MM.1S (cell line): ENCODE results near the gene C4orf17.

Experiments used
- DNase-seq: peaks from one replicate; pipeline ENCODE4 v3.0.0-alpha.2; 2015
- H2AFZ ChIP-seq: fragments of 300-600 bp; sonication (generic); 2 replicates; pipeline ENCODE4 v1.6.0; 2016; ENCODE audit warnings: antibody characterized with exemption, low read length
- H3F3A ChIP-seq: fragments of 300-600 bp; sonication (generic); 2 replicates; pipeline ENCODE4 v1.6.1; 2016; ENCODE audit warnings: mild to moderate bottlenecking, antibody characterized with exemption, low read length, moderate library complexity, mixed read lengths; ENCODE audit not compliant: insufficient read depth
- H3K27ac ChIP-seq: fragments of 300-600 bp; sonication (generic); 2 replicates; pipeline ENCODE4 v1.5.1; 2016; ENCODE audit warnings: mild to moderate bottlenecking, low read length
- H3K27me3 ChIP-seq: fragments of 300-600 bp; sonication (generic); replicated peaks from 2 replicates; pipeline ENCODE4 v1.6.0; 2016; ENCODE audit warnings: low read length; ENCODE audit not compliant: insufficient read depth
- H3K36me3 ChIP-seq: fragments of 300-600 bp; sonication (generic); replicated peaks from 2 replicates; pipeline ENCODE4 v1.6.1; 2016; ENCODE audit warnings: mild to moderate bottlenecking, low read length, mixed read lengths; ENCODE audit not compliant: insufficient read depth
- H3K4me1 ChIP-seq: fragments of 300-600 bp; sonication (generic); 2 replicates; pipeline ENCODE4 v1.6.1; 2016; ENCODE audit warnings: low read length, mixed read lengths
- H3K4me2 ChIP-seq: fragments of 300-600 bp; sonication (generic); 2 replicates; pipeline ENCODE4 v1.6.0; 2016; ENCODE audit warnings: low read depth, low read length
- H3K4me3 ChIP-seq: fragments of 300-600 bp; sonication (generic); 2 replicates; pipeline ENCODE4 v1.5.1; 2016; ENCODE audit warnings: low read length, mixed read lengths
- H3K79me2 ChIP-seq: fragments of 300-600 bp; sonication (generic); 2 replicates; pipeline ENCODE4 v1.6.1; 2016; ENCODE audit warnings: mixed run types, low read length, mixed read lengths
- H3K9ac ChIP-seq: fragments of 300-600 bp; sonication (generic); 2 replicates; pipeline ENCODE4 v1.6.1; 2016; ENCODE audit warnings: low read length, mixed read lengths
- H3K9me2 ChIP-seq: fragments of 300-600 bp; sonication (generic); replicated peaks from 2 replicates; pipeline ENCODE4 v1.6.1; 2016; ENCODE audit warnings: mild to moderate bottlenecking, low read length, mixed read lengths; ENCODE audit not compliant: insufficient read depth
- H3K9me3 ChIP-seq: fragments of 300-600 bp; sonication (generic); replicated peaks from 2 replicates; pipeline ENCODE4 v1.6.1; 2016; ENCODE audit warnings: mild to moderate bottlenecking, low read length, mixed read lengths; ENCODE audit not compliant: insufficient read depth
- H4K20me1 ChIP-seq: fragments of 300-600 bp; sonication (generic); 2 replicates; pipeline ENCODE4 v1.6.1; 2016; ENCODE audit warnings: mild to moderate bottlenecking, low read length, moderate library complexity, mixed read lengths; ENCODE audit not compliant: insufficient read depth
- CTCF ChIP-seq: fragments of 300-600 bp; sonication (generic); IDR thresholded peaks from 2 replicates; pipeline ENCODE4 v1.5.1; 2016; ENCODE audit warnings: antibody characterized with exemption, low read length, mixed read lengths
- EZH2 ChIP-seq: fragments of 300-600 bp; sonication (generic); optimal IDR thresholded peaks from 2 replicates; pipeline ENCODE3; 2017; ENCODE audit warnings: low read depth, mild to moderate bottlenecking, antibody characterized with exemption, low read length, mixed read lengths
- EZH2phosphoT487 ChIP-seq: fragments of 300-600 bp; sonication (generic); IDR thresholded peaks from 2 replicates; pipeline ENCODE4 v1.6.1; 2018; ENCODE audit warnings: antibody characterized with exemption, low read length

C4orf17 gene

GRCh38 chr4:99585516-99585915, 74.7 kb downstream of the C4orf17 start:
- Histone ChIP-seq H3F3A (no peaks in the 10 kb centered on the region), H3K27ac (no peak overlapping the region), H3K9me3 (no peaks in the 10 kb centered on the region), H3K9ac (no peak overlapping the region), H2AFZ (no peak overlapping the region), H3K4me1 (no peaks in the 10 kb centered on the region), H3K79me2 (no peaks in the 10 kb centered on the region), H3K27me3 (no peaks in the 10 kb centered on the region), H3K9me2 (no peaks in the 10 kb centered on the region), H3K4me3 (no peak overlapping the region), H4K20me1 (no peaks in the 10 kb centered on the region), H3K4me2 (no peak overlapping the region), H3K36me3 (no peaks in the 10 kb centered on the region)
- TF ChIP-seq EZH2phosphoT487 (no peak), EZH2 (no peak), CTCF (no peak)
- no peak for DNase-seq

GRCh38 chr4:99586322-99586721, 75.5 kb downstream of the C4orf17 start:
- Histone ChIP-seq H3K27ac (no peak overlapping the region), H3K4me2 (no peak overlapping the region), H3K4me3 (no peak overlapping the region), H3K9me2 (no peaks in the 10 kb centered on the region), H3F3A (no peaks in the 10 kb centered on the region), H3K36me3 (no peaks in the 10 kb centered on the region), H2AFZ (no peak overlapping the region), H3K9ac (no peak overlapping the region), H3K9me3 (no peaks in the 10 kb centered on the region), H3K27me3 (no peaks in the 10 kb centered on the region), H4K20me1 (no peaks in the 10 kb centered on the region), H3K79me2 (no peaks in the 10 kb centered on the region), H3K4me1 (no peaks in the 10 kb centered on the region)
- DNase-seq = no peak
- TF ChIP-seq CTCF (no peak), EZH2 (no peak), EZH2phosphoT487 (no peak)

- DNase-seq = no peak
- Histone ChIP-seq H3F3A (no peaks in the 10 kb centered on the region), H4K20me1 (no peaks in the 10 kb centered on the region), H3K9ac (no peak overlapping the region), H3K27ac (no peak overlapping the region), H3K4me1 (no peaks in the 10 kb centered on the region), H3K9me3 (no peaks in the 10 kb centered on the region), H3K36me3 (no peaks in the 10 kb centered on the region), H2AFZ (no peak overlapping the region), H3K4me3 (no peak overlapping the region), H3K79me2 (no peaks in the 10 kb centered on the region), H3K4me2 (no peak overlapping the region), H3K9me2 (no peaks in the 10 kb centered on the region), H3K27me3 (no peaks in the 10 kb centered on the region)
- no peak for TF ChIP-seq EZH2phosphoT487
- no peak for TF ChIP-seq CTCF
- no peak for TF ChIP-seq EZH2
Observed at GRCh38 chr4:99586797-99587196, 76.0 kb downstream of the C4orf17 start.

- H3K27me3 ChIP-seq = no peaks in the 10 kb centered on the region
Observed at GRCh38 chr4:99587309-99587708, 76.5 kb downstream of the C4orf17 start.

More at GRCh38 chr4:99587309-99587708, 76.5 kb downstream of the C4orf17 start:
- Histone ChIP-seq H2AFZ (no peak overlapping the region), H4K20me1 (no peaks in the 10 kb centered on the region), H3K9me2 (no peaks in the 10 kb centered on the region), H3F3A (no peaks in the 10 kb centered on the region), H3K4me3 (no peak overlapping the region), H3K79me2 (no peaks in the 10 kb centered on the region), H3K4me2 (no peak overlapping the region), H3K4me1 (no peaks in the 10 kb centered on the region), H3K27ac (no peak overlapping the region), H3K9me3 (no peaks in the 10 kb centered on the region), H3K9ac (no peak overlapping the region), H3K36me3 (no peaks in the 10 kb centered on the region)
- DNase-seq = no peak
- no peak for TF ChIP-seq EZH2phosphoT487
- no peak for TF ChIP-seq EZH2
- TF ChIP-seq CTCF = no peak
